ENCODE results near the gene PLXNA4.

- TF ChIP-seq CTCF (conservative IDR thresholded peaks at IDR 0.05; ENCODE audit: low read depth, low read length) = no peak
- no peak for TF ChIP-seq EZH2 (IDR thresholded peaks at IDR 0.05; ENCODE audit: borderline replicate concordance, low read depth, low read length, poor library complexity, severe bottlenecking)
Observed at GRCh38 chr7:132149436-132150304, 426.6 kb downstream of the PLXNA4 start.

All from A673 (cell line).